ENCODE results near the gene AADACL4.

Gene AADACL4

GRCh38 chr1:12643785-12644184 lies at the start of gene AADACL4:
TSS of gene AADACL4 (plus strand) at chr1:12644085. CDS start at chr1:12644547, 462 bp downstream.
- DNase-seq (ENCODE audit: low spot score), result no peak

GRCh38 chr1:12594490-12594889 lies 49.4 kb upstream of the AADACL4 start:
- no peak for DNase-seq (ENCODE audit: low spot score)

GRCh38 chr1:12594966-12595756 lies 48.7 kb upstream of the AADACL4 start:
- peak; percentile 92 for DNase-seq (ENCODE audit: low spot score)

- DNase-seq (ENCODE audit: low spot score), result peak; percentile 88
Measured at GRCh38 chr1:12595757-12596006, 48.2 kb upstream of the AADACL4 start.

- DNase-seq (ENCODE audit: low spot score), result no peak
Measured at GRCh38 chr1:12596007-12596821, 47.7 kb upstream of the AADACL4 start.

- no peak for DNase-seq (ENCODE audit: low spot score)
Measured at GRCh38 chr1:12597792-12598191, 46.1 kb upstream of the AADACL4 start.

GRCh38 chr1:12598974-12599373 lies 44.9 kb upstream of the AADACL4 start:
- DNase-seq (ENCODE audit: low spot score), result no peak

- DNase-seq (ENCODE audit: low spot score), result no peak
Measured at GRCh38 chr1:12599657-12600056, 44.2 kb upstream of the AADACL4 start.

- DNase-seq (ENCODE audit: low spot score), result no peak
Measured at GRCh38 chr1:12600335-12600734, 43.5 kb upstream of the AADACL4 start.

GRCh38 chr1:12600880-12601633 lies 42.8 kb upstream of the AADACL4 start:
- peak; percentile 73 for DNase-seq (ENCODE audit: low spot score)

- no peak for DNase-seq (ENCODE audit: low spot score)
Measured at GRCh38 chr1:12601700-12602658, 41.9 kb upstream of the AADACL4 start.

- DNase-seq (ENCODE audit: low spot score), result no peak
Measured at GRCh38 chr1:12602659-12603024, 41.2 kb upstream of the AADACL4 start.

- no peak for DNase-seq (ENCODE audit: low spot score)
Measured at GRCh38 chr1:12603224-12603623, 40.7 kb upstream of the AADACL4 start.

GRCh38 chr1:12604114-12604874 lies 39.6 kb upstream of the AADACL4 start:
- DNase-seq (ENCODE audit: low spot score), result no peak

GRCh38 chr1:12604986-12605385 lies 38.9 kb upstream of the AADACL4 start:
- no peak for DNase-seq (ENCODE audit: low spot score)

- DNase-seq (ENCODE audit: low spot score), result no peak
Measured at GRCh38 chr1:12607263-12607662, 36.6 kb upstream of the AADACL4 start.

GRCh38 chr1:12608311-12608957 lies 35.5 kb upstream of the AADACL4 start:
- no peak for DNase-seq (ENCODE audit: low spot score)

- DNase-seq (ENCODE audit: low spot score), result no peak
Measured at GRCh38 chr1:12609469-12610003, 34.3 kb upstream of the AADACL4 start.

GRCh38 chr1:12610305-12610935 lies 33.5 kb upstream of the AADACL4 start:
- DNase-seq (ENCODE audit: low spot score), result no peak

GRCh38 chr1:12610941-12611340 lies 32.9 kb upstream of the AADACL4 start:
- no peak for DNase-seq (ENCODE audit: low spot score)
